Fibroblast of skin of left quadriceps (primary cell): ENCODE data around the gene PUS10.
"Not testable (repeated sequence)": the region's sequence is repeated elsewhere in the genome, so short reads cannot be mapped to it uniquely, and the experiment has no call there.

Experiments used
- DNase-seq, 2 experiments: peaks; one replicate each; pipeline ENCODE4 v3.0.0-alpha.2; 2013; ENCODE audit warnings: low read depth in 2 of 2

PUS10 gene

GRCh38 chr2:60932954-60933353 is 85.1 kb downstream of the PUS10 start:
- no peak for DNase-seq

GRCh38 chr2:60932061-60932460 is 86.0 kb downstream of the PUS10 start:
- DNase-seq: not testable (repeated sequence)

DNA sequence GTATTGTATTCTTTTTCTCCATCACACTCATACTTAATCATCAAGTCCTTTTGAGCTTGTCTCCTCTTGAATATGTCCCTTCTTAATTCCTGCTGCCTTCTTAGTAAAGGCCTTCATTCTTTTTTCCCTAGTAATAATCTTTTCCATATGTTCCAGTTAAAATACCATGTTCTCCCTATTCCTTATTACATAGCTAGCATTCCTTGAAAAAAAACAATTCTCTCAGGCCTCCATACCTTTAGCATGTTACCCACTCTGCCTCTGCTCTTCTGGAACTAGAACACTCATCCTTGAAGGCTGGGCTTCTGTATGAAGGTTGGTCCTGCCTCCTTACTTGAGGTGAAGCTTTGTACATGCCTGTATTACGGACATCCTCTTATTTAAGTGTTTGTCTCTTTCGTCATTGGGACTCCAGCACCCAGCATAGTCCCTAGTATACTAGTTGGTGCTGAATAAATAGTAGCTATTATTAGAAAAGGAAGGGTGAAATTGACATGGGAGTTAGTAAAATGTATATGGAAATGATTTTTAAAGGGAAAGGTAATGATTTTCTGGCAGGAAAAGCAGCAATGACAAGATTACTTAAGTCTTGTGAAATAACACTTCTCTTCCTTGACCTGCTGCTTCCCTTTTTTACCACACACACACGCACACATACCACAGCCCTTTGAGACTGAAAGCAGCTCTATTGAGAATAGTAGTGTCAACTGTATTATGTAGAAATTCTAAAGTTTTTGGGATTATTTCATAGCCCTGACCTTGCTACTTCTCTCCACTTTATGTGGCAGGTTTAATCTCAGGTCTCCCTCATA is 91.1 kb downstream of the PUS10 start:
- peak; percentile 67 to 73 for DNase-seq

GRCh38 chr2:60925994-60926740 is 91.9 kb downstream of the PUS10 start:
- peak in 1 of 2 experiments; percentile 4 for DNase-seq

DNA sequence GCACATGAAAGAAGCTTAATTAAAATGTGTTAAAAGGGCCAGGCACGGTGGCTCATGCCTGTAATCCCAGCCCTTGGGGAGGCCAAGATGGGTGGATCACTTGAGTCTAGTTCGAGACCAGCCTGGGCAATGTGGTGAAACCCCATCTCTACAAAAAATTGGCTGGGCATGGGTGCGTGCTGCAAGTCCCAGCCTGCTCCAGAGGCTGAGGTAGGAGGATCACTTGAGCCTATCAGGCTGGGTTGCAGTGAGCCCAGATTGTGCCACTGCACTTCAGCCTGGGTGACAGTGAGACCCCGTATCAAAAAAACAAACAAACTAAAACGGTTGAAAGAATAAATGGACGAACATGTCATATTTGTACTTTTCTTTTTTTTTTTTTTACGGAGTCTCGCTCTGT is 110.7 kb downstream of the PUS10 start:
- DNase-seq: no peak

DNA sequence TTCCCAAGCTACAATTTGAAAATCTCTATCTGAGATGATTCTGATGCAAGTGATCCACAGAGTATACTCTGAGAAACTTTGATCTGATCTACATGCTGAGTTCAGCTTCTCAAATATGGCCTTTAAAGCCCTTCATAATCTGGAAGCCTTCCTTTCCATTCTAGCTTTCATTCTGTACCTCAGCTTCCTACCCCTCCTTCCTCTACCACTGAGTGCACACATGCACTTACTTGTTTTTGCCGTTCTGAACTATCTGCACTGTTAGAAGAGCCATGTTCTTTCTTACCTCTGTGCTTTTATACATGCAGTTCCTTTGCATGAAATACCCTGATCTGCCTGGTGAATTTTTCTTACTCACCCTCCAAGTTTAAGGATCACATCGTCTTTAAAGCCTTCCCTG is 111.7 kb downstream of the PUS10 start:
- no peak for DNase-seq

DNA sequence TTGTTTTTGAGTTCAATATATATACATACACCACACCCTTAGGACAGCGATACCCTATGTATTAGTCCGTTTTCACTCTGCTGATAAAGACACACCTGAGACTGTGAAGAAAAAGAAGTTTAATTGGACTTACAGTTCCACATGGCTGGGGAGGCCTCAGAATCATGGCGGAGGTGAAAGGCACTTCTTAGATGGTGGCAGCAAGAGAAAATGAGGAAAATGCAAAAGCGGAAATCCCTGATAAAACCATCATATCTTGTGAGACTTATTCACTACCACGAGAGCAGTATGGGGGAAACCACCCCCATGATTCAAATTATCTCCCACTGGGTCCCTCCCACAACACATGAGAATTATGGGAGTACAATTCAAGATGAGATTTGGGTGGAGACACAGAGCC is 112.2 kb downstream of the PUS10 start:
- not testable (repeated sequence) for DNase-seq

GRCh38 chr2:60901296-60901695 is 116.8 kb downstream of the PUS10 start:
- DNase-seq: not testable (repeated sequence)

DNA sequence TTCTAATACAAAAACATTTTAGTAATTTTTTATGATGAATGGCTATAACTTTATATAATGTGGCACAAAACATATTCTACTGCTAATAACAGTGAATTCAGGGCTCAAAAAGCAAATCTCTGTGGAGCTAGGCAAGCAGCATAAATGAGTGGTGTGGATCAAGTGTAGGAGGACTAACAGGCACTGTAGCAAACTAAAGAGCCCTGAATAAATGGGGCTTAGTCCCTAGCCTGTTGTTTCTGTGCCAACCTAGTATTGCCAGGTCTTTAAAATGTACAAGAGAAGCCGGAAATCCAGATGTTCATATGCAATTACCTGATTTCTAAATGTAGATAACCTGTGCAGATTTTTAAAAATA is 118.2 kb downstream of the PUS10 start:
- no peak for DNase-seq

- DNase-seq: no peak
These were observed 118.7 kb downstream of the PUS10 start for GRCh38 chr2:60899230-60899891.

GRCh38 chr2:60898567-60898966 is 119.5 kb downstream of the PUS10 start:
- DNase-seq: no peak
